Amniotic epithelial cell (primary cell): Measurements from ENCODE around the gene PSMA5.
"Not testable (repeated sequence)": the region's sequence is repeated elsewhere in the genome, so short reads cannot be mapped to it uniquely, and the experiment has no call there.

ENCODE experiments used
- DNase-seq: peaks from one replicate; pipeline ENCODE4 v3.0.0-alpha.2; 2010; ENCODE audit warnings: low read depth

The PSMA5 gene

GRCh38 chr1:109392037-109392787, 34.0 kb downstream of the PSMA5 start:
- no peak for DNase-seq

- no peak for DNase-seq
These were observed 34.6 kb downstream of the PSMA5 start for GRCh38 chr1:109391626-109392025.

GRCh38 chr1:109391157-109391556, 35.1 kb downstream of the PSMA5 start:
- DNase-seq: no peak

GRCh38 chr1:109389638-109390341, 36.5 kb downstream of the PSMA5 start:
- DNase-seq: no peak

GRCh38 chr1:109388884-109389637, 37.2 kb downstream of the PSMA5 start:
- peak; percentile 56 for DNase-seq

GRCh38 chr1:109388208-109388711, 38.0 kb downstream of the PSMA5 start:
- DNase-seq: peak; percentile 65

GRCh38 chr1:109386054-109386717, 40.1 kb downstream of the PSMA5 start:
- DNase-seq: no peak

GRCh38 chr1:109385417-109385816, 40.8 kb downstream of the PSMA5 start:
- peak; percentile 64 for DNase-seq

- DNase-seq: no peak
These were observed 42.4 kb downstream of the PSMA5 start for GRCh38 chr1:109383854-109384253.

GRCh38 chr1:109383087-109383779, 43.0 kb downstream of the PSMA5 start:
- DNase-seq: no peak

GRCh38 chr1:109381573-109381972, 44.7 kb downstream of the PSMA5 start:
- no peak for DNase-seq

- DNase-seq: no peak
These were observed 46.3 kb downstream of the PSMA5 start for GRCh38 chr1:109379907-109380306.

GRCh38 chr1:109379422-109379821, 46.8 kb downstream of the PSMA5 start:
- no peak for DNase-seq

- no peak for DNase-seq
These were observed 48.5 kb downstream of the PSMA5 start for GRCh38 chr1:109377698-109378097.

GRCh38 chr1:109373696-109374095, 52.6 kb downstream of the PSMA5 start:
- not testable (repeated sequence) for DNase-seq

GRCh38 chr1:109373126-109373525, 53.1 kb downstream of the PSMA5 start:
- no peak for DNase-seq

- no peak for DNase-seq
These were observed 54.0 kb downstream of the PSMA5 start for GRCh38 chr1:109372281-109372680.

GRCh38 chr1:109371341-109371739, 54.9 kb downstream of the PSMA5 start:
- peak; percentile 94 for DNase-seq

- peak; percentile 97 for DNase-seq
These were observed 55.4 kb downstream of the PSMA5 start for GRCh38 chr1:109370712-109371340.

- DNase-seq: peak; percentile 63
These were observed 57.0 kb downstream of the PSMA5 start for GRCh38 chr1:109369167-109369746.

GRCh38 chr1:109368464-109368863, 57.8 kb downstream of the PSMA5 start:
- no peak for DNase-seq
